HepG2 (cell line): ENCODE data around the gene RHOD. TPM values are rescaled to one million over a fixed set of nuclear protein-coding genes. Genes with fewer than 3 reads are reported as not detected.

Experiments
- GABPB1 ChIP-seq: IDR thresholded peaks from 2 replicates; pipeline ENCODE4 v1.6.1; 2016; ENCODE audit warnings: mild to moderate bottlenecking, missing genetic modification reagents, moderate library complexity, missing compliant biosample characterization
- GTF3A ChIP-seq: sonication (generic); formaldehyde crosslinking; conservative IDR thresholded peaks from 2 replicates; pipeline ENCODE4 v1.4.0; 2020; ENCODE audit warnings: mild to moderate bottlenecking, missing genetic modification reagents
- ISX ChIP-seq: sonication (generic); formaldehyde crosslinking; conservative IDR thresholded peaks from 2 replicates; pipeline ENCODE4 v1.5.0; 2020; ENCODE audit warnings: missing genetic modification reagents
- NFATC3 ChIP-seq: sonication (generic); formaldehyde crosslinking; IDR thresholded peaks from 2 replicates; pipeline ENCODE4 v1.5.1; 2020; ENCODE audit warnings: mild to moderate bottlenecking, missing genetic modification reagents
- NR2F6 ChIP-seq, 2 experiments: IDR thresholded peaks; 2 replicates each; pipeline ENCODE4 v1.6.1; 2016; ENCODE audit warnings: antibody characterized with exemption in 1 of 2, mild to moderate bottlenecking in 1 of 2
- RNF2 ChIP-seq: fragments of 450-650 bp; conservative IDR thresholded peaks from 2 replicates; pipeline ENCODE4 v1.6.1; 2016; ENCODE audit warnings: low read depth
- ZNF879 ChIP-seq: sonication (generic); formaldehyde crosslinking; IDR thresholded peaks from 2 replicates; pipeline ENCODE4 v1.8.1; 2023; ENCODE audit warnings: missing genetic modification reagents
- polyA plus RNA-seq, 8 experiments: library from polyadenylated mRNA; depleted of rRNA in 3 of 8; stranded (reverse) in 7 of 8; unstranded in 1 of 8; fragments of >200 nt; fragmentation: Illumina TruSeq in 4 of 8; extraction: Trizol in 4 of 8; gene quantifications; 2 replicates each; pipeline versions ENCODE4 v1.2.1 to v1.2.3, GENCODE V29; 2011 to 2016; ENCODE audit warnings: low read depth in 4 of 8, missing spikeins in 1 of 8, mixed read lengths in 1 of 8; ENCODE audit not compliant: insufficient read depth in 1 of 8
- total RNA-seq, 5 experiments: library from RNA; depleted of rRNA; stranded (reverse); fragments of >200 nt; fragmentation: Illumina TruSeq; extraction: Trizol; gene quantifications; 2 replicates each; pipeline ENCODE4 v1.2.3, GENCODE V29; 2016; ENCODE audit warnings: low read depth in 1 of 5
- TF ChIP-seq, protein P1 (sequence below): sonication (generic); formaldehyde crosslinking; IDR thresholded peaks from 2 replicates; pipeline ENCODE4 v1.4.0; 2020; ENCODE audit warnings: mild to moderate bottlenecking, missing genetic modification reagents
- TF ChIP-seq, protein P2 (sequence below): sonication (generic); formaldehyde crosslinking; IDR thresholded peaks from 2 replicates; pipeline ENCODE4 v1.5.0; 2020; ENCODE audit warnings: missing genetic modification reagents

RHOD gene
- total and polyA plus RNA-seq, 2 of the 13 experiments (the other 11 are each of a cell fraction or from before 2014, with no cell fraction given): 0.27 to 0.98 TPM

DNA sequence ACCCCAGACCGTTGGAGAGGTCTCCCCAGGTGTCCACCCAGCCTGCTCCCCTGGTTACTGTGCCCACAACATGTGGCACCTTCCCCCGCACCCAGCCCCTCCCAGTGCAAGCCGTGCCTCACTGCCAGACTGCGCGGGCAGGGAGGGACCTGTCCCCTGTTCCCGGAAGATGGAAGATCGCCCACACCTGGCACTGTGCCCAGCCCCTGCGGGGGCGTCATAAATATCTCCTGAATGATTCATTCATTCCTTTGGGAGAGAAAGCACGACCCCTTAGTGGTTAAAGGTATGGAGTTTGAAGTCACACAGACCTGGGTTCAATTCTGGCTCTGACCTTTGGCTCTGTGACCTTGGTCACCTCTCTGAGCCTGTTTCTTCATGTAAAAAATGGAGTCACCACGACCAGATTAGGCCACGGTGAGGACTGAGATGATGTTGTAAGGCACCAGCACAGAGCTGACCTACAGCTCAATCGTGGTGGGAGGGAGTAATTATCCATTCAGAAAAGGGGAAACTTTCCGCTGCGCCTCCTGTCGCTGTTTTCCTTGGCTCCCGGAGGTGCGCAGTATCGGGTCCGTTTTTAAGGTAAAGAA, 34.2 kb upstream of the RHOD start (continued):
- no peak for TF ChIP-seq GTF3A (CRISPR knock-in tag)
- TF ChIP-seq RNF2: no peak
- TF ChIP-seq ISX (CRISPR knock-in tag): no peak
- TF ChIP-seq, protein P1, sequence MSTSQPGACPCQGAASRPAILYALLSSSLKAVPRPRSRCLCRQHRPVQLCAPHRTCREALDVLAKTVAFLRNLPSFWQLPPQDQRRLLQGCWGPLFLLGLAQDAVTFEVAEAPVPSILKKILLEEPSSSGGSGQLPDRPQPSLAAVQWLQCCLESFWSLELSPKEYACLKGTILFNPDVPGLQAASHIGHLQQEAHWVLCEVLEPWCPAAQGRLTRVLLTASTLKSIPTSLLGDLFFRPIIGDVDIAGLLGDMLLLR (CRISPR knock-in tag): no peak
- TF ChIP-seq NR2F6 (IDR thresholded peaks at IDR 0.05): peak; percentile 47; the same call in 1 of the 2 replicates
- TF ChIP-seq NR2F6 (CRISPR knock-in tag; IDR thresholded peaks at IDR 0.05): 0 out of 2 replicates have a peak, but pooled peaks have one; percentile 48
- TF ChIP-seq ZNF879: no peak
- TF ChIP-seq NFATC3 (CRISPR knock-in tag): no peak
- 0 out of 2 replicates have a peak, but pooled peaks have one; percentile 4 for TF ChIP-seq GABPB1 (CRISPR knock-in tag)
- TF ChIP-seq, protein P2, sequence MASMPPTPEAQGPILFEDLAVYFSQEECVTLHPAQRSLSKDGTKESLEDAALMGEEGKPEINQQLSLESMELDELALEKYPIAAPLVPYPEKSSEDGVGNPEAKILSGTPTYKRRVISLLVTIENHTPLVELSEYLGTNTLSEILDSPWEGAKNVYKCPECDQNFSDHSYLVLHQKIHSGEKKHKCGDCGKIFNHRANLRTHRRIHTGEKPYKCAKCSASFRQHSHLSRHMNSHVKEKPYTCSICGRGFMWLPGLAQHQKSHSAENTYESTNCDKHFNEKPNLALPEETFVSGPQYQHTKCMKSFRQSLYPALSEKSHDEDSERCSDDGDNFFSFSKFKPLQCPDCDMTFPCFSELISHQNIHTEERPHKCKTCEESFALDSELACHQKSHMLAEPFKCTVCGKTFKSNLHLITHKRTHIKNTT (CRISPR knock-in tag): no peak
